ENCODE measurements around the gene ZNF324. TPM values are rescaled to one million over a fixed set of nuclear protein-coding genes. Genes with fewer than 3 reads are reported as not detected.

Gene ZNF324
- total RNA-seq, 1 experiment from 2014 or later: 8.1 TPM

GRCh38 chr19:58509731-58510083, 42.8 kb downstream of the ZNF324 start:
- POLR2A ChIA-PET (ENCODE audit: unreplicated experiment): no interaction called here

GRCh38 chr19:58510084-58510862, 43.4 kb downstream of the ZNF324 start:
- no peak for DNase-seq
- H3K4me1 ChIP-seq (replicated peaks; ENCODE audit: insufficient read depth): no peaks in the 10 kb centered on the region
- no peak overlapping the region for H3K4me2 ChIP-seq
- H3K27me3 ChIP-seq (ENCODE audit: insufficient read depth, low read depth): no peaks in the 10 kb centered on the region
- no peak for TF ChIP-seq EZH2 (IDR thresholded peaks at IDR 0.05; ENCODE audit: low read depth)
- TF ChIP-seq, protein P1, sequence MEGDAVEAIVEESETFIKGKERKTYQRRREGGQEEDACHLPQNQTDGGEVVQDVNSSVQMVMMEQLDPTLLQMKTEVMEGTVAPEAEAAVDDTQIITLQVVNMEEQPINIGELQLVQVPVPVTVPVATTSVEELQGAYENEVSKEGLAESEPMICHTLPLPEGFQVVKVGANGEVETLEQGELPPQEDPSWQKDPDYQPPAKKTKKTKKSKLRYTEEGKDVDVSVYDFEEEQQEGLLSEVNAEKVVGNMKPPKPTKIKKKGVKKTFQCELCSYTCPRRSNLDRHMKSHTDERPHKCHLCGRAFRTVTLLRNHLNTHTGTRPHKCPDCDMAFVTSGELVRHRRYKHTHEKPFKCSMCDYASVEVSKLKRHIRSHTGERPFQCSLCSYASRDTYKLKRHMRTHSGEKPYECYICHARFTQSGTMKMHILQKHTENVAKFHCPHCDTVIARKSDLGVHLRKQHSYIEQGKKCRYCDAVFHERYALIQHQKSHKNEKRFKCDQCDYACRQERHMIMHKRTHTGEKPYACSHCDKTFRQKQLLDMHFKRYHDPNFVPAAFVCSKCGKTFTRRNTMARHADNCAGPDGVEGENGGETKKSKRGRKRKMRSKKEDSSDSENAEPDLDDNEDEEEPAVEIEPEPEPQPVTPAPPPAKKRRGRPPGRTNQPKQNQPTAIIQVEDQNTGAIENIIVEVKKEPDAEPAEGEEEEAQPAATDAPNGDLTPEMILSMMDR (conservative IDR thresholded peaks at IDR 0.05): no peak
- no peaks in the 10 kb centered on the region for H3K79me2 ChIP-seq (ENCODE audit: low read depth)
- CTCF ChIA-PET: no interaction called here
- no peaks in the 10 kb centered on the region for H3K36me3 ChIP-seq (ENCODE audit: low read depth)
- BruUV-seq (replicated peaks): no TSS peak
- H2AFZ ChIP-seq: no peak overlapping the region
- intact Hi-C loops (cut with micrococcal nuclease; ENCODE audit: unreplicated experiment): no loop called here
- H4K20me1 ChIP-seq (ENCODE audit: insufficient read depth): no peaks in the 10 kb centered on the region
- no peak overlapping the region for H3K4me3 ChIP-seq
- POLR2A ChIA-PET (ENCODE audit: unreplicated experiment): interaction anchor here (0.6 kb wide), 1 partner anchor 30 kb away, joined by 8 read pairs; no protein-coding TSS in a partner anchor
- H3F3A ChIP-seq (ENCODE audit: insufficient read depth, low read depth): no peaks in the 10 kb centered on the region
- no peak overlapping the region for H3K27ac ChIP-seq
- H3K9me2 ChIP-seq (ENCODE audit: insufficient read depth): no peaks in the 10 kb centered on the region
- H3K9me3 ChIP-seq (ENCODE audit: insufficient read depth, low read depth): no peaks in the 10 kb centered on the region

More at GRCh38 chr19:58509731-58510083, 42.8 kb downstream of the ZNF324 start:
- no peaks in the 10 kb centered on the region for H3K4me1 ChIP-seq (replicated peaks; ENCODE audit: insufficient read depth)
- no peaks in the 10 kb centered on the region for H3K79me2 ChIP-seq (ENCODE audit: low read depth)
- H2AFZ ChIP-seq: no peak overlapping the region
- no peak overlapping the region for H3K4me2 ChIP-seq
- CTCF ChIA-PET: no interaction called here
- H3F3A ChIP-seq (ENCODE audit: insufficient read depth, low read depth): no peaks in the 10 kb centered on the region
- H3K36me3 ChIP-seq (ENCODE audit: low read depth): no peaks in the 10 kb centered on the region
- H3K27ac ChIP-seq: no peak overlapping the region
- no peaks in the 10 kb centered on the region for H3K9me3 ChIP-seq (ENCODE audit: insufficient read depth, low read depth)
- no peaks in the 10 kb centered on the region for H4K20me1 ChIP-seq (ENCODE audit: insufficient read depth)
- no peaks in the 10 kb centered on the region for H3K9me2 ChIP-seq (ENCODE audit: insufficient read depth)
- no peak overlapping the region for H3K4me3 ChIP-seq
- DNase-seq: no peak
- no peaks in the 10 kb centered on the region for H3K27me3 ChIP-seq (ENCODE audit: insufficient read depth, low read depth)
- no TSS peak for BruUV-seq (replicated peaks)
- intact Hi-C loops (cut with micrococcal nuclease; ENCODE audit: unreplicated experiment): no loop called here
- TF ChIP-seq, protein P1 (conservative IDR thresholded peaks at IDR 0.05): no peak
- no peak for TF ChIP-seq EZH2 (IDR thresholded peaks at IDR 0.05; ENCODE audit: low read depth)

GRCh38 chr19:58511353-58512208, 44.7 kb downstream of the ZNF324 start, which contains the start of gene SLC27A5:
SLC27A5 (minus strand) TSS chr19:58511992; CDS start chr19:58511955, 37 bp downstream.
- DNase-seq: no peak
- TF ChIP-seq, protein P1 (conservative IDR thresholded peaks at IDR 0.05): no peak
- no peak for TF ChIP-seq EZH2 (IDR thresholded peaks at IDR 0.05; ENCODE audit: low read depth)
- no peaks in the 10 kb centered on the region for H3K9me2 ChIP-seq (ENCODE audit: insufficient read depth)
- no peak within 1 kb of the TSS for H2AFZ ChIP-seq
- ChIA-PET CTCF (no interaction called here), POLR2A (ENCODE audit: unreplicated experiment) (no interaction called here)
- no peaks in the 10 kb centered on the region for H3K36me3 ChIP-seq (ENCODE audit: low read depth)
- H3K79me2 ChIP-seq (ENCODE audit: low read depth): no peaks in the 10 kb centered on the region
- no peaks in the 10 kb centered on the region for H3F3A ChIP-seq (ENCODE audit: insufficient read depth, low read depth)
- H3K4me2 ChIP-seq: no peak within 1 kb of the TSS
- no peak within 1 kb of the TSS for H3K4me3 ChIP-seq
- no peaks in the 10 kb centered on the region for H3K27me3 ChIP-seq (ENCODE audit: insufficient read depth, low read depth)
- no peaks in the 10 kb centered on the region for H4K20me1 ChIP-seq (ENCODE audit: insufficient read depth)
- H3K9me3 ChIP-seq (ENCODE audit: insufficient read depth, low read depth): no peaks in the 10 kb centered on the region
- H3K27ac ChIP-seq: no peak within 1 kb of the TSS
- BruUV-seq (replicated peaks): no TSS peak
- no peaks in the 10 kb centered on the region for H3K4me1 ChIP-seq (replicated peaks; ENCODE audit: insufficient read depth)
- intact Hi-C loops (cut with micrococcal nuclease; ENCODE audit: unreplicated experiment): no loop called here

Data from PC-9 (cell line).